Caco-2 (cell line): ENCODE data around the gene CDKN2AIP. TPM values are rescaled to one million over a fixed set of nuclear protein-coding genes. Genes with fewer than 3 reads are reported as not detected.
"Not testable (repeated sequence)": the region's sequence is repeated elsewhere in the genome, so short reads cannot be mapped to it uniquely, and the experiment has no call there.

Experiments used
- BruUV-seq: library from RNA; stranded (reverse); fragments of 400-500 nt; replicated peaks from 2 replicates; lab custom pipeline; 2021; lab: Mats Ljungman, UMichigan
- CTCF ChIA-PET: fragments of 300-600 bp; sonication (Branson Sonifier 250); formaldehyde crosslinking; loops from one replicate; lab custom pipeline; 2022; ENCODE audit warnings: antibody characterized with exemption; lab: Charles Lee
- POLR2A ChIA-PET: fragments of 300-600 bp; sonication (Branson Sonifier 250); formaldehyde crosslinking; loops from one replicate; lab custom pipeline; 2022; ENCODE audit warnings: antibody characterized with exemption; lab: Charles Lee
- DNase-seq, 2 experiments: peaks; one replicate each; pipeline versions ENCODE4 v3.0.0 to v3.0.0-alpha.2; 2020 to 2022
- H3K27me3 ChIP-seq: replicated peaks from 2 replicates; pipeline ENCODE4 v1.6.0; 2011; ENCODE audit warnings: low read length; ENCODE audit not compliant: control insufficient read depth, insufficient read depth
- H3K36me3 ChIP-seq: 2 replicates; pipeline ENCODE4 v1.5.1; 2011; ENCODE audit warnings: low read length; ENCODE audit not compliant: control insufficient read depth, insufficient read depth
- H3K4me1 ChIP-seq: fragments of 250-450 bp; sonication (Bioruptor Pico); 2 replicates; pipeline ENCODE4 v1.5.1; 2020; ENCODE audit warnings: mild to moderate bottlenecking
- H3K4me3 ChIP-seq: 2 replicates; pipeline ENCODE4 v1.5.1; 2011; ENCODE audit warnings: low read depth, mild to moderate bottlenecking, control low read depth, low read length
- H3K9me3 ChIP-seq: fragments of 250-450 bp; sonication (Bioruptor Pico); 2 replicates; pipeline ENCODE4 v1.5.1; 2020; ENCODE audit warnings: mild to moderate bottlenecking, moderate library complexity
- H3K27ac Mint-ChIP-seq: one replicate; pipeline ENCODE4 v1.8.0; 2022; ENCODE audit warnings: mixed read lengths; ENCODE audit not compliant: unreplicated experiment
- H3K27me3 Mint-ChIP-seq: one replicate; pipeline ENCODE4 v1.8.0; 2022; ENCODE audit warnings: mixed read lengths; ENCODE audit not compliant: insufficient read depth, unreplicated experiment
- H3K36me3 Mint-ChIP-seq: one replicate; pipeline ENCODE4 v1.8.0; 2022; ENCODE audit warnings: mild to moderate bottlenecking, mixed read lengths; ENCODE audit not compliant: insufficient read depth, unreplicated experiment
- H3K4me1 Mint-ChIP-seq: one replicate; pipeline ENCODE4 v1.8.0; 2022; ENCODE audit warnings: low read depth, mixed read lengths; ENCODE audit not compliant: unreplicated experiment
- H3K4me3 Mint-ChIP-seq: one replicate; pipeline ENCODE4 v1.8.0; 2022; ENCODE audit warnings: mild to moderate bottlenecking, moderate library complexity, mixed read lengths; ENCODE audit not compliant: unreplicated experiment
- H3K9me3 Mint-ChIP-seq: one replicate; pipeline ENCODE4 v1.8.0; 2022; ENCODE audit warnings: mixed read lengths; ENCODE audit not compliant: unreplicated experiment
- intact Hi-C: fragments of 100-400 bp; cut with micrococcal nuclease; formaldehyde crosslinking; loops from one replicate; pipeline ENCODE4 v1.10.0; 2022; ENCODE audit not compliant: unreplicated experiment
- total RNA-seq: library from RNA; stranded (reverse); gene quantifications from 2 replicates; pipeline ENCODE4 v1.2.3, GENCODE V29; 2022
- TF ChIP-seq, protein P1 (sequence below), 2 experiments: fragments of 200-600 bp in 1 of 2; IDR thresholded peaks; 1 replicate in 1 of 2; 2 replicates in 1 of 2; pipeline versions ENCODE4 v1.5.1 to v1.8.0; 2011 to 2022; ENCODE audit warnings: antibody characterized with exemption in 1 of 2, control low read depth in 1 of 2, inconsistent platforms in 1 of 2, low read depth in 1 of 2, low read length in 1 of 2, mild to moderate bottlenecking in 1 of 2, moderate library complexity in 1 of 2; ENCODE audit not compliant: insufficient read depth in 1 of 2, severe bottlenecking in 1 of 2, unreplicated experiment in 1 of 2

The CDKN2AIP gene
- total RNA-seq, 1 experiment from 2014 or later = 17.5 TPM

DNA sequence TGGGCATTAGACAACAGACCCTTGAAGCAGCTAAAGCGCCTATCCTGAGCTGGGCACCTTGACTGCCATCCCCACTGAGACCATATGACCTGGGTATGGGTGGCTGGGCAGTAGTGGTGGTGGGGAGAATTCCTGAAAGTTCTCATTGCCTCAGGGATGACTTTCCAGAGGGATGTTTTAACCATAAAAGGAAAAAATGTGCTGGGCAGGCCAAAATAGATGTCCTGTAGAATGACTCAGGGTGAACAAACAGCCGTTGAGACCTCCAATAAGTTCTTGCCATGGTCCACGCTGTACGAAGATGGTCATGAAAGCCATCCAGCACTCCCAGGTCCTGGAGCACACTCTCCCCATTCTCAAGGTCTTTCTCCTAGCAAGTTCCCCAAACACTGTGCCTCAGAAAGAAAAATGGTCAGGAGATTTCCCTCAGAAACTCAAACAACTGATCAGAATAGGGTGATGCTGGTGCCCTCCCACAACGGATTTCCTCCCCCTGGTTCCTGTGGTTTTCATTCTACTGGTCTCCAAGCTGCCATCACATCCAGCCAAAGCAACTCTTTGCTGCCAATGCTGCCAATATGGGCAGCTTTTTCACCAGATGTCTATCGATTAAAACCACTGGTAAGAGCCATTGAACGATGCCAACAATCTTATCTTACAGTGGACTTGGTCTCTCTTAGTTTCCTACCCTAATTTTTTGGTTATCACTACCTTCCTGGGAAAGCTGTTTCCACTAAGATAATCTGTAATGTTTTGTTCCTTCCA, 11.2 kb downstream of the CDKN2AIP start:
- H3K9me3 ChIP-seq = no peaks in the 10 kb centered on the region
- H3K4me1 Mint-ChIP-seq = no peaks in the 10 kb centered on the region
- H3K27ac Mint-ChIP-seq = no peak overlapping the region
- H3K27me3 Mint-ChIP-seq = no peaks in the 10 kb centered on the region
- no peaks in the 10 kb centered on the region; the same call in 1 of the 2 replicates for H3K4me1 ChIP-seq
- TF ChIP-seq, protein P1, sequence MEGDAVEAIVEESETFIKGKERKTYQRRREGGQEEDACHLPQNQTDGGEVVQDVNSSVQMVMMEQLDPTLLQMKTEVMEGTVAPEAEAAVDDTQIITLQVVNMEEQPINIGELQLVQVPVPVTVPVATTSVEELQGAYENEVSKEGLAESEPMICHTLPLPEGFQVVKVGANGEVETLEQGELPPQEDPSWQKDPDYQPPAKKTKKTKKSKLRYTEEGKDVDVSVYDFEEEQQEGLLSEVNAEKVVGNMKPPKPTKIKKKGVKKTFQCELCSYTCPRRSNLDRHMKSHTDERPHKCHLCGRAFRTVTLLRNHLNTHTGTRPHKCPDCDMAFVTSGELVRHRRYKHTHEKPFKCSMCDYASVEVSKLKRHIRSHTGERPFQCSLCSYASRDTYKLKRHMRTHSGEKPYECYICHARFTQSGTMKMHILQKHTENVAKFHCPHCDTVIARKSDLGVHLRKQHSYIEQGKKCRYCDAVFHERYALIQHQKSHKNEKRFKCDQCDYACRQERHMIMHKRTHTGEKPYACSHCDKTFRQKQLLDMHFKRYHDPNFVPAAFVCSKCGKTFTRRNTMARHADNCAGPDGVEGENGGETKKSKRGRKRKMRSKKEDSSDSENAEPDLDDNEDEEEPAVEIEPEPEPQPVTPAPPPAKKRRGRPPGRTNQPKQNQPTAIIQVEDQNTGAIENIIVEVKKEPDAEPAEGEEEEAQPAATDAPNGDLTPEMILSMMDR (IDR thresholded peaks at IDR 0.05; ENCODE audit: insufficient read depth in 1 of 2, low read depth in 1 of 2, low read length in 1 of 2, severe bottlenecking in 1 of 2, unreplicated experiment in 1 of 2) = no peak
- peaks cover 2% of the 10 kb centered on the region for H3K36me3 Mint-ChIP-seq
- H3K27me3 ChIP-seq = no peaks in the 10 kb centered on the region
- BruUV-seq = no TSS peak
- no peak overlapping the region for H3K4me3 ChIP-seq
- H3K9me3 Mint-ChIP-seq = no peaks in the 10 kb centered on the region
- no peak overlapping the region for H3K4me3 Mint-ChIP-seq
- POLR2A ChIA-PET = no interaction called here
- intact Hi-C loops = no loop called here
- H3K36me3 ChIP-seq = no peaks in the 10 kb centered on the region
- CTCF ChIA-PET = no interaction called here
- DNase-seq = no peak

DNA sequence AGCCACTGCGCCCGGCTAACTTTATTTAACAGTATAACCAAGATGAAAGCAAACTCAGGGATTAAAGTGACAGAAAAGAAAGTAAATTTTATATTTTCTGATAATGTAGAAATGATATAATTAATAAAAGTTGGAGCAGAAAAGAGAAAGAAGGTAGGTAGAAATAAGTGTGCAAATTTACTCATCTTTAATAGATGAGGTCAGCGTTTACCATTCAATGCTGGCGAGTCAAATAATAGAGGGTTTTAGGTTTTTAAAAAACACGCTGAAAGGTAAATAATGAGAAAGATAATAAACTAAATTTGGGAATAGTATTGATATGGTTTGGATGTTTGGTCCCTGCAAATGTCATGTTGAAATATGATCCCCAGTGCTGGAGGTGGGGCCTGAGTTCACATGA, 13.6 kb downstream of the CDKN2AIP start:
- Histone ChIP-seq H3K36me3 (no peaks in the 10 kb centered on the region), H3K9me3 (no peaks in the 10 kb centered on the region), H3K27me3 (no peaks in the 10 kb centered on the region), H3K4me1 (no peaks in the 10 kb centered on the region; the same call in 1 of the 2 replicates), H3K4me3 (no peak overlapping the region)
- intact Hi-C loops = no loop called here
- ChIA-PET POLR2A (no interaction called here), CTCF (no interaction called here)
- Mint-ChIP-seq H3K4me1 (no peaks in the 10 kb centered on the region), H3K27me3 (no peaks in the 10 kb centered on the region), H3K36me3 (no peaks in the 10 kb centered on the region), H3K4me3 (no peak overlapping the region), H3K9me3 (no peaks in the 10 kb centered on the region), H3K27ac (no peak overlapping the region)
- no peak for DNase-seq
- TF ChIP-seq, protein P1 (IDR thresholded peaks at IDR 0.05; ENCODE audit: insufficient read depth in 1 of 2, low read depth in 1 of 2, low read length in 1 of 2, severe bottlenecking in 1 of 2, unreplicated experiment in 1 of 2) = no peak
- BruUV-seq = no TSS peak

DNA sequence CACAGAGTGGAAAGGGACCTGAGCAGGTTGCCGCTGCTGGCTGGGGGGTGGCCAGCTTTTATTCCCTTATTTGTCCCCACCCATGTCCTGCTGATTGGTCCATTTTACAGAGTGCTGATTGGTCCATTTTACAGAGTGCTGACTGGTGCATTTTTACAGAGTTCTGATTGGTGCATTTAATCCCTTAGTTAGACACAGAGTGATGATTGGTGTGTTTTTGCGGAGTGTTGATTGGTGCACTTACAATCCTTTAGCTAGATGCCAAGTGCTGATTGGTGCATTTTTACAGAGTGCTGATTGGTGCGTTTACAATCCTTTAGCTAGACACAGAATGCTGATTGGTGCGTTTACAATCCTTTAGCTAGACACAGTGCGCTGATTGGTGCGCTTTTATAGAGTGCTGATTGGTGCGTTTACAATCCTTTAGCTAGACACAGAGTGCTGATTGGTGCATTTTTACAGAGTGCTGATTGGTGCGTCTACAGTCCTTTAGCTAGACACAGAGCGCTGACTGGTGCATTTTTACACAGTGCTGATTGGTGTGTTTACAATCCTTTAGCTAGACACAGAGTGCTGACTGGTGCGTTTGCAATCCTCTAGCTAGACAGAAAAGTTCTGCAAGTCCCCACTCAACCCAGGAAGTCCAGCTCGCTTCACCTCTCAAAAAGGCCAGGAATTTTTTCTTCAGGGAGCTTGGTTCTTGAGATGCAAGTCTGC, 19.6 kb downstream of the CDKN2AIP start:
- H3K4me3 Mint-ChIP-seq, H3K36me3 Mint-ChIP-seq, H3K27ac Mint-ChIP-seq, BruUV-seq, H3K9me3 ChIP-seq, H3K4me1 Mint-ChIP-seq, H3K27me3 Mint-ChIP-seq, H3K27me3 ChIP-seq, H3K4me1 ChIP-seq, H3K36me3 ChIP-seq, H3K9me3 Mint-ChIP-seq, intact Hi-C loops, DNase-seq, H3K4me3 ChIP-seq, POLR2A ChIA-PET: not testable (repeated sequence)
- CTCF ChIA-PET = interaction anchor here (0.9 kb wide), 1 partner anchor 9 kb away, joined by 3 read pairs; no protein-coding TSS in a partner anchor

DNA sequence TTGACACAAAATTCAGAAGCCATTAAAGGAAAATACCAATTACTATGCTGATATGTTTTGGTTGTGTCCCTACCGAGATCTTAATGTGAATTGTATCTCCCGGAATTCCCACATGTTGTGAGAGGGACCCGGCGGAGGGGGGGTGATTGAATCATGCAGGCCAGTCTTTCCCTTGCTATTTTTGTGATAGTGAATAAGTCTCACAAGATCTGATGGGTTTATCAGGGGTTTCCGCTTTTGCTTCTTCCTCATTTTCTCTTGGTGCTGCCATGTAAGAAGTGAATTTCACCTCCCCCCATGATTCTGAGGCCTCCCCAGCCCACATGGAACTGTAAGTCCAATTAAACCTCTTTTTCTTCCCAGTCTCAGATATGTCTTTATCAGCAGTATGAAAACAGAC, 21.4 kb downstream of the CDKN2AIP start:
- H3K36me3 ChIP-seq, H3K9me3 ChIP-seq, H3K4me3 Mint-ChIP-seq, H3K36me3 Mint-ChIP-seq, CTCF ChIA-PET, BruUV-seq, H3K27ac Mint-ChIP-seq, H3K27me3 Mint-ChIP-seq, H3K4me3 ChIP-seq, H3K9me3 Mint-ChIP-seq, POLR2A ChIA-PET, intact Hi-C loops, DNase-seq, H3K27me3 ChIP-seq, H3K4me1 Mint-ChIP-seq, H3K4me1 ChIP-seq: not testable (repeated sequence)
